Liver (tissue), 9 donors: ENCODE results near the gene IL11RA. TPM values are rescaled to one million over a fixed set of nuclear protein-coding genes. Genes with fewer than 3 reads are reported as not detected.

Source experiments
- DNase-seq: peaks from one replicate; pipeline ENCODE4 v3.0.0-alpha.2; 2017; ENCODE audit warnings: low spot score
- H3K27ac ChIP-seq, 2 donors: one replicate each; pipeline ENCODE4 v1.7.0; 2013; ENCODE audit warnings: inconsistent platforms in 2 of 2, low read length in 2 of 2, control low read depth in 1 of 2, low read depth in 1 of 2, mild to moderate bottlenecking in 1 of 2
- H3K27me3 ChIP-seq, 4 donors: one replicate each; pipeline versions ENCODE4 v1.6.1 to v1.7.0; 2013; ENCODE audit warnings: low read length in 3 of 4, inconsistent platforms in 1 of 4, mild to moderate bottlenecking in 1 of 4, moderate library complexity in 1 of 4; ENCODE audit not compliant: control insufficient read depth in 4 of 4, insufficient read depth in 4 of 4
- H3K36me3 ChIP-seq, 4 donors: one replicate each; pipeline versions ENCODE4 v1.6.1 to v1.7.0; 2013; ENCODE audit warnings: low read length in 3 of 4, mild to moderate bottlenecking in 3 of 4, low read depth in 1 of 4, moderate library complexity in 1 of 4; ENCODE audit not compliant: control insufficient read depth in 4 of 4, insufficient read depth in 3 of 4
- H3K4me1 ChIP-seq, 4 donors: one replicate each; pipeline versions ENCODE4 v1.6.1 to v1.7.0; 2013; ENCODE audit warnings: low read length in 3 of 4, mild to moderate bottlenecking in 3 of 4, moderate library complexity in 1 of 4; ENCODE audit not compliant: control insufficient read depth in 4 of 4, insufficient read depth in 4 of 4
- H3K4me3 ChIP-seq, 3 donors: one replicate each; pipeline versions ENCODE4 v1.6.1 to v1.7.0; 2013; ENCODE audit warnings: low read length in 3 of 3, control low read depth in 1 of 3, low read depth in 1 of 3, mild to moderate bottlenecking in 1 of 3
- H3K9ac ChIP-seq, 2 donors: one replicate each; pipeline ENCODE4 v1.7.0; 2013; ENCODE audit warnings: low read length in 2 of 2, mild to moderate bottlenecking in 2 of 2, moderate library complexity in 2 of 2, control low read depth in 1 of 2, low read depth in 1 of 2
- H3K9me3 ChIP-seq, 4 donors: one replicate each; pipeline versions ENCODE4 v1.6.1 to v1.7.0; 2013; ENCODE audit warnings: low read length in 3 of 4; ENCODE audit not compliant: control insufficient read depth in 4 of 4
- CTCF ChIP-seq: fragments of 150-350 bp; IDR thresholded peaks from 2 replicates; pipeline ENCODE4 v1.5.1; 2017; ENCODE audit warnings: improper control_type of control experiment, low read depth, low read length; ENCODE audit not compliant: missing input control
- FOXA1 ChIP-seq: IDR thresholded peaks from 2 replicates; pipeline ENCODE4 v1.6.1; 2016; ENCODE audit warnings: antibody characterized with exemption
- GABPA ChIP-seq, 2 donors: IDR thresholded peaks in 1 of 2; conservative IDR thresholded peaks in 1 of 2; 2 replicates each; pipeline ENCODE4 v1.6.1; 2016; ENCODE audit warnings: antibody characterized with exemption in 2 of 2, mild to moderate bottlenecking in 1 of 2, moderate library complexity in 1 of 2
- HNF4A ChIP-seq, 2 donors: conservative IDR thresholded peaks; 2 replicates each; pipeline ENCODE4 v1.6.1; 2016; ENCODE audit warnings: antibody characterized with exemption in 2 of 2, mild to moderate bottlenecking in 2 of 2
- JUND ChIP-seq, 2 donors: IDR thresholded peaks; 2 replicates each; pipeline ENCODE4 v1.6.1; 2016; ENCODE audit warnings: antibody characterized with exemption in 2 of 2
- MAX ChIP-seq: IDR thresholded peaks from 2 replicates; pipeline ENCODE4 v1.6.1; 2016; ENCODE audit warnings: antibody characterized with exemption
- NR2F2 ChIP-seq: IDR thresholded peaks from 2 replicates; pipeline ENCODE4 v1.6.1; 2016; ENCODE audit warnings: antibody characterized with exemption
- RAD21 ChIP-seq, 2 donors: IDR thresholded peaks; 2 replicates each; pipeline ENCODE4 v1.6.1; 2016; ENCODE audit warnings: antibody characterized with exemption in 2 of 2, mild to moderate bottlenecking in 2 of 2
- RXRA ChIP-seq, 2 donors: IDR thresholded peaks; 2 replicates each; pipeline ENCODE4 v1.6.1; 2017 to 2018; ENCODE audit warnings: antibody characterized with exemption in 2 of 2, mild to moderate bottlenecking in 1 of 2
- SP1 ChIP-seq: IDR thresholded peaks from 2 replicates; pipeline ENCODE4 v1.6.1; 2018; ENCODE audit warnings: antibody characterized with exemption, mild to moderate bottlenecking
- YY1 ChIP-seq: IDR thresholded peaks from 2 replicates; pipeline ENCODE4 v1.6.1; 2016; ENCODE audit warnings: antibody characterized with exemption, mild to moderate bottlenecking
- ZBTB33 ChIP-seq: IDR thresholded peaks from 2 replicates; pipeline ENCODE4 v1.6.1; 2016; ENCODE audit warnings: antibody characterized with exemption
- WGBS: extraction: QIAGEN DNeasy Blood & Tissue Kit; methylation state at CpG from one replicate; pipeline ENCODE4 v1.1.7; 2013; 5-methylcytosine and 5-hydroxymethylcytosine counted together
- polyA plus RNA-seq, 2 donors: library from polyadenylated mRNA; stranded (reverse) in 1 of 2; unstranded in 1 of 2; fragments of 200-250 nt in 1 of 2; fragments of >200 nt in 1 of 2; fragmentation: Nextera tagmentation in 1 of 2; extraction: Ambion mirVana in 1 of 2; gene quantifications; one replicate each; pipeline versions ENCODE4 v1.2.1 to v1.2.3, GENCODE V29; 2013 to 2015
- total RNA-seq, 2 donors: library from RNA; depleted of rRNA; stranded (reverse); fragments of >200 nt; gene quantifications; one replicate each; pipeline ENCODE4 v1.2.3, GENCODE V29; 2014
- donor health status: healthy.
- donor health status: healthy.
- donor health status: healthy.
- donor health status: healthy.
- donor health status: healthy.

The IL11RA gene
- total and polyA plus RNA-seq, 4 donors: 10.0 to 35.3 (median 14.7) TPM

- peak overlapping the region; percentile 34 to 60 for H3K27ac ChIP-seq
- H3K27me3 ChIP-seq: no peaks in the 10 kb centered on the region
- no peaks in the 10 kb centered on the region for H3K9me3 ChIP-seq
- TF ChIP-seq CTCF: peak; percentile 79
- peak; percentile 54 to 79 for TF ChIP-seq RAD21 (IDR thresholded peaks at IDR 0.05)
- TF ChIP-seq SP1: no peak
- H3K9ac ChIP-seq: peak overlapping the region; percentile 3 to 45
- no peaks in the 10 kb centered on the region for H3K36me3 ChIP-seq
- peak overlapping the region; percentile 57 to 72 (median 70) for H3K4me3 ChIP-seq
- 13% methylated on average over 52 of the region's 52 CpGs for WGBS
- peak; percentile 75 for DNase-seq
- H3K4me1 ChIP-seq: peaks cover 0 to 17% (median 7%) of the 10 kb centered on the region in 4 donors
These were observed 49.2 kb downstream of the IL11RA start for GRCh38 chr9:34701023-34701768.

- TF ChIP-seq NR2F2 (peak; percentile 58), RXRA (IDR thresholded peaks at IDR 0.05) (peak; percentile 29 to 50), JUND (IDR thresholded peaks at IDR 0.05) (peak in 1 of 2 donors; percentile 11), HNF4A (conservative IDR thresholded peaks at IDR 0.05) (peak in 1 of 2 donors; percentile 14), FOXA1 (no peak), YY1 (peak; percentile 55), CTCF (peak; percentile 99), SP1 (peak; percentile 31), MAX (peak; percentile 33), RAD21 (IDR thresholded peaks at IDR 0.05) (peak; percentile 97 to 99), ZBTB33 (no peak), GABPA (IDR thresholded peaks at IDR 0.05 in 1 of 2, conservative IDR thresholded peaks at IDR 0.05 in 1 of 2) (no peak)
- Histone ChIP-seq H3K4me1 (peaks cover 0 to 14% (median 7%) of the 10 kb centered on the region in 4 donors), H3K27ac (peak overlapping the region; percentile 34 to 60), H3K4me3 (peak overlapping the region; percentile 57 to 72 (median 70)), H3K27me3 (no peaks in the 10 kb centered on the region), H3K36me3 (no peaks in the 10 kb centered on the region), H3K9me3 (no peaks in the 10 kb centered on the region), H3K9ac (peak overlapping the region; percentile 3 to 45)
- WGBS: 3% methylated on average over 30 of the region's 30 CpGs
- DNase-seq: peak; percentile 86
These were observed 50.1 kb downstream of the IL11RA start for GRCh38 chr9:34701769-34702736.
